ENCODE data around the gene RNASE13.

RNASE13 gene

DNA sequence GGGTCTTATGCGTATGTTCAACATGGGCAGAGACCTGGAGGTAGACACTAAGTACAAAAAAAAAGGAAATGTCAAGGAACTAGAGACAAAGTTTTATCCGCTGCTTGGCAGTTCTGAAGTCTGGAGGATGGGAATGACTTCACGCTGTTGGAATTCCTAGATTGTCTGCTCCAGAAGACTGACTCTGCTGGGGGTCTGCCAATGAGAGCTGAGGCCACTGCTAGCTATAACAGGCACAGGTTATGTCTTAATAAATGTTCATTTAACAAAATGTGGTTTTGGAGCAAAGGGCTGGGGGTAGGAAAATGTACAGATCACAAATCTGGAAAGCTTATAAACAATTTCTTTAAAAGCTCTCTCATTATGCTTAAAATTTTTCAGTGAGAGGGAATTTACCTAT is 28.9 kb upstream of the RNASE13 start:
- DNase-seq: peak; percentile 81

DNA sequence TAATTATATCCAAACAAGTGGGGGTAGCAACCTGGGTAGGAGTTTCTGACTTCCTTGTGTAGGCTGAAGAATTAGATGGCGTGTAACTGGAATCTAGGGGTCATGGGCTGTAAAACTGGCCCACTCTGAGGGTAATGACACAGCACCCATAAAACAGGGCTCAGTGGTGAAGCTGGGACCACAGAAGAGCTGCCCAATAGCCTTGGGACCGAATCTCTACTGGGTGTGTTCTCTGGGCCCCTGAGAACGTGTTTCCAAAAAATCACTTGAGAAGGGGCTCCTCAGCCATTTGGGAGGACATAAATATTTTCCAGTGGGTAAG is 26.7 kb upstream of the RNASE13 start:
- DNase-seq: peak; percentile 0

GRCh38 chr14:21060614-21061346 is 26.2 kb upstream of the RNASE13 start:
- no peak for DNase-seq

GRCh38 chr14:21059842-21060613 is 25.4 kb upstream of the RNASE13 start:
- no peak for DNase-seq

- DNase-seq: no peak
Observed at GRCh38 chr14:21058903-21059302, 24.3 kb upstream of the RNASE13 start.

GRCh38 chr14:21057803-21058675 is 23.4 kb upstream of the RNASE13 start, which contains the start of gene RNASE8:
Gene RNASE8, plus strand, starts transcription at chr14:21057822. Its CDS starts 71 bp downstream, at chr14:21057893.
- no peak for DNase-seq

- no peak for DNase-seq
Observed at GRCh38 chr14:21056520-21057163, 22.0 kb upstream of the RNASE13 start.

DNA sequence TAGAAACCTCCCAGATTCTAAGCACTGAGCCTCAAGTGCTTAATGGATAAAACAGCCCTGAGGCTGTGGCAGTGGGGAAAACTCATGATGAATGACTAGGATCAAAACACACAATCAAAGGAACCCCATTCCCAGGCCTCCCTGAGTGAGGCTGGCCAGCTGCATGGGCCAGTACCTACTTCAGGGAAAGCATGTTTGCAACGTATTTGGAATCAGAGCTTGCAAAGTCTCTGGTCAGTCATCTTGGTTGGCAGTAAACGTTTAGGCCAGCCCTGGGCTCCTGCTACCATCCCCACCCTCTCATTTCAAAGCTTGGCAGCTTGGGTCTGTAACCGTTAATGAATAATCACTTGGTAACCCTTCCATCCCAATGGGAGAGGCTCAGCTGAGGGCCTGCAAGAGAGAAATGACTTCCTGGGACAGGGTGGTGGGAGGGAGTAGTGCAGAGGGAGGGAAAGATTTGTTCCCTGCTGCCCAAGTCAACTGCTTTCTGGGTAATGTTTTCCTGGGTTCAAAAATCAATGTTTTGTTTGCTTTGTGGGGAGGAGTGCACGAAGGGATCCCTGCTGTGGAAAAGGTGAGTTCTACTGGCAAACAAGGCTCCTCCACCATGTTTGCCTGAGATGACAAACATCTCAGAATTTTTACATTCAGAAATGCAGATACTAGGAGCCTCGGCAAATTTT is 21.0 kb upstream of the RNASE13 start:
- DNase-seq: no peak

DNA sequence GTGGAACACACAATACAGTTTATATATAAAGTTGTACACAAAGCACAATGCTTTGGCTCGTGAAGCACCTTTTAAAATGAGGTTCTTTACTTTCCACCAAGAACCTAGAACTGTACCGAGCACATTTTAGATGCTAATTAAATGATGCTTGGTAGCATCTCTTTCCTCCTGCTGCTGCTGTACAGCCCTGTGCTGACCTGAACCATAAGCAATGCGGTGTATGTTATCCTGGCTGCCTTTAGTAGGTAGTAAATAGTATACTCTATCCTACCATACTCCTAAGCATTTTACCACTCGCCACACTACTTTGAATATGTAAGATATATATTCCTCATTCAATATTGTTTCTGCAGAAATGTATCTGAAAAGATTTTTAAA is 20.1 kb upstream of the RNASE13 start:
- DNase-seq: no peak

GRCh38 chr14:21054123-21054767 is 19.6 kb upstream of the RNASE13 start:
- DNase-seq: no peak

- DNase-seq: no peak
Observed at GRCh38 chr14:21053184-21054122, 18.8 kb upstream of the RNASE13 start.

DNA sequence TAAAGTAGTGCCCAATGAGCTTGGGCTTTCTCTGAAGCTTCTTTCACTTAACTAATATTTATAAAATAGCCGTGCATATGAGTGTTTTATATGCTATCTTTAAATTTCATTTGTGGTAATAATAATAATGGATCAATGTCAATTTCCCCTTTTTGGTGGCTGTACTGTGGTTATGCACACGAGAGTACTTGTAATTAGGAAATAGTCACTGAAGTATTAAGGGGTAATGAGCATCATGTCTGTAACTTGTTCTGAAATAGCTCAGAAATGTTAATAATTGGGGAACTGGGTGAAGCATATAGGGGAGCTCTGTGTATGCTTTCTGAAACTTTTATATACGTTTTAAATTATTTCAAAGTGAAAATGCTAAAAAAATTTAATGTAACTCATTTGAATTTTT is 16.0 kb upstream of the RNASE13 start:
- no peak for DNase-seq

- no peak for DNase-seq
Observed at GRCh38 chr14:21049271-21049673, 14.7 kb upstream of the RNASE13 start.

GRCh38 chr14:21048638-21049037 is 14.0 kb upstream of the RNASE13 start:
- DNase-seq: no peak

DNA sequence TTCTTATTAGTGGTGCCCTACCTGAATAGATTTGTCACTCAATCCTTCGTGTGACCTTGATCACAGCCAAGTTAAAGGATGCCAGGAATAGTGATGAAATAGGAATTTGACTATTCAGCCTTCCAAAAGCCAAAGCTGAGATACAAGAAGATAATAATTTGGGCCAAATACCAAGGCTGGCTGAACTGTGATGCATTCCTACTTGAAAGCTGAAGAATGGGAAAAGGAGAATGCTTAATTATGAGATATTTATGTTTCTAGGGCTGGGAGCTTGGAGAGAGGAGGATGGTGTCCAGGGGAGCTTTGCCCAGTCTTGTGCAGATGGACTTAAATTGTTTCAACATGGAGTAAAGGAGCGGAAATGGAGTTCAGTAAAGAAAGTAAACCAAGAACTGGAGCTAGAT is 12.8 kb upstream of the RNASE13 start:
- DNase-seq: no peak

DNA sequence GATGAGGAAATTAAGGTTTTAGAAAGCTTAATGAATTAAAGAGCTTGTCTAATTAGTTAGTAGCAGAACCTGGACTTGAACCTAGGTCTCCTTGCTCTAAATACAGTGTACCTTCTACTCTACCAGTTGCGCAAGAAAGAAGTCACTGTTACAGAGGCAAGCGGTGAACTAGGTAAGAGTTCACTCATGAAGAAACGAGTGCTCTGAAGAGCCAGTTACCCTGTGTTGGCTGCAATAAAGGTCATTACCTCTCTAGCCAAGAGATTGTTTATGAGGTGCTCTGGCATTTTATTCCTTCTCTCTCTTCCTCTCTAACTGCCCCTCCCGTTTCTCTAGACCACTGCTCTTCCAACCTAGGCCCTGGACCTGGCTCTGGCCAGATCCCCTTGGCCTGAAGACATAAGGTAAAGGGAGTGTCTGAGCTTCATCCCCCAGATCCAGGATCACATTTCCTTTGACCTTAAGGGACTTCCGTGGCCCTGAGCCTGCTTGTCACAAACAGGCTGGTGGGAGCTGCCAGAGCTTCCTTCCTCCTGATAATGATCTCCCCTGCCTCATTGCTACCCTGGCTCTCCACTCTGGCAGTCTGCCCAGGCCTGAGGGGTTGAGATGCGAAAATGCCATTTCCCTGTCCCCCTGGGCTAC is 9.5 kb upstream of the RNASE13 start:
- DNase-seq: no peak

GRCh38 chr14:21043387-21043973 is 8.9 kb upstream of the RNASE13 start:
- no peak for DNase-seq

DNA sequence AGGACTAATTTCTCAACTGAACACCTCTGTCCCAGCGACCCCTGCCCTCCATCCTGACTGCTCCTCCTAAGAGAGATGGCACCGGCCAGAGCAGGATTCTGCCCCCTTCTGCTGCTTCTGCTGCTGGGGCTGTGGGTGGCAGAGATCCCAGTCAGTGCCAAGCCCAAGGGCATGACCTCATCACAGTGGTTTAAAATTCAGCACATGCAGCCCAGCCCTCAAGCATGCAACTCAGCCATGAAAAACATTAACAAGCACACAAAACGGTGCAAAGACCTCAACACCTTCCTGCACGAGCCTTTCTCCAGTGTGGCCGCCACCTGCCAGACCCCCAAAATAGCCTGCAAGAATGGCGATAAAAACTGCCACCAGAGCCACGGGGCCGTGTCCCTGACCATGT is 8.3 kb upstream of the RNASE13 start:
- DNase-seq: no peak

- no peak for DNase-seq
Observed at GRCh38 chr14:21041676-21042433, 7.2 kb upstream of the RNASE13 start, which contains the start of gene RNASE7. Gene RNASE7, plus strand, starts transcription at chr14:21042362. Its CDS starts 631 bp downstream, at chr14:21042993.

All from NCI-H226 (cell line).